ENCODE data around the gene CCR7. TPM values are rescaled to one million over a fixed set of nuclear protein-coding genes. Genes with fewer than 3 reads are reported as not detected.

CCR7 gene
- total and polyA plus RNA-seq, 2 of the 13 experiments (the other 11 are each of a cell fraction or from before 2014, with no cell fraction given): 0.04 to 0.53 TPM

- TF ChIP-seq, protein P1, sequence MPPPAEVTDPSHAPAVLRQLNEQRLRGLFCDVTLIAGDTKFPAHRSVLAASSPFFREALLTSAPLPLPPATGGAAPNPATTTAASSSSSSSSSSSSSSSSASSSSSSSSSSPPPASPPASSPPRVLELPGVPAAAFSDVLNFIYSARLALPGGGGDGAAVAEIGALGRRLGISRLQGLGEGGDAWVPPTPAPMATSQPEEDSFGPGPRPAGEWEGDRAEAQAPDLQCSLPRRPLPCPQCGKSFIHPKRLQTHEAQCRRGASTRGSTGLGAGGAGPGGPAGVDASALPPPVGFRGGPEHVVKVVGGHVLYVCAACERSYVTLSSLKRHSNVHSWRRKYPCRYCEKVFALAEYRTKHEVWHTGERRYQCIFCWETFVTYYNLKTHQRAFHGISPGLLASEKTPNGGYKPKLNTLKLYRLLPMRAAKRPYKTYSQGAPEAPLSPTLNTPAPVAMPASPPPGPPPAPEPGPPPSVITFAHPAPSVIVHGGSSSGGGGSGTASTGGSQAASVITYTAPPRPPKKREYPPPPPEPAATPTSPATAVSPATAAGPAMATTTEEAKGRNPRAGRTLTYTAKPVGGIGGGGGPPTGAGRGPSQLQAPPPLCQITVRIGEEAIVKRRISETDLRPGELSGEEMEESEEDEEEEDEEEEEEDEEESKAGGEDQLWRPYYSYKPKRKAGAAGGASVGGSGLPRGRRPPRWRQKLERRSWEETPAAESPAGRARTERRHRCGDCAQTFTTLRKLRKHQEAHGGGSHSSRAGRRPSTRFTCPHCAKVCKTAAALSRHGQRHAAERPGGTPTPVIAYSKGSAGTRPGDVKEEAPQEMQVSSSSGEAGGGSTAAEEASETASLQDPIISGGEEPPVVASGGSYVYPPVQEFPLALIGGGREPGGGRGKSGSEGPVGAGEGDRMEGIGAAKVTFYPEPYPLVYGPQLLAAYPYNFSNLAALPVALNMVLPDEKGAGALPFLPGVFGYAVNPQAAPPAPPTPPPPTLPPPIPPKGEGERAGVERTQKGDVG (CRISPR knock-in tag; IDR thresholded peaks at IDR 0.05; ENCODE audit: borderline replicate concordance): 0 out of 2 replicates have a peak, but pooled peaks have one; percentile 8
- TF ChIP-seq ZNF451 (CRISPR knock-in tag; IDR thresholded peaks at IDR 0.05): 0 out of 2 replicates have a peak, but pooled peaks have one; percentile 19
- TF ChIP-seq ZNF207 (IDR thresholded peaks at IDR 0.05; ENCODE audit: borderline replicate concordance): no peak
- peak; percentile 74; the same call in 1 of the 2 replicates for TF ChIP-seq BORCS8-MEF2B (CRISPR knock-in tag; IDR thresholded peaks at IDR 0.05)
- no peak for TF ChIP-seq ZNF644 (CRISPR knock-in tag; IDR thresholded peaks at IDR 0.05; ENCODE audit: low read depth)
- 0 out of 2 replicates have a peak, but pooled peaks have one; percentile 18 for TF ChIP-seq ZNF510 (CRISPR knock-in tag; IDR thresholded peaks at IDR 0.05; ENCODE audit: low read depth)
- no peak for TF ChIP-seq MBD4 (IDR thresholded peaks at IDR 0.05; ENCODE audit: borderline replicate concordance, low read length)
- TF ChIP-seq, protein P2, sequence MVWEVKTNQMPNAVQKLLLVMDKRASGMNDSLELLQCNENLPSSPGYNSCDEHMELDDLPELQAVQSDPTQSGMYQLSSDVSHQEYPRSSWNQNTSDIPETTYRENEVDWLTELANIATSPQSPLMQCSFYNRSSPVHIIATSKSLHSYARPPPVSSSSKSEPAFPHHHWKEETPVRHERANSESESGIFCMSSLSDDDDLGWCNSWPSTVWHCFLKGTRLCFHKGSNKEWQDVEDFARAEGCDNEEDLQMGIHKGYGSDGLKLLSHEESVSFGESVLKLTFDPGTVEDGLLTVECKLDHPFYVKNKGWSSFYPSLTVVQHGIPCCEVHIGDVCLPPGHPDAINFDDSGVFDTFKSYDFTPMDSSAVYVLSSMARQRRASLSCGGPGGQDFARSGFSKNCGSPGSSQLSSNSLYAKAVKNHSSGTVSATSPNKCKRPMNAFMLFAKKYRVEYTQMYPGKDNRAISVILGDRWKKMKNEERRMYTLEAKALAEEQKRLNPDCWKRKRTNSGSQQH (CRISPR knock-in tag; IDR thresholded peaks at IDR 0.05; ENCODE audit: low read depth): no peak
- 0 out of 2 replicates have a peak, but pooled peaks have one; percentile 54 for TF ChIP-seq ARNT2 (CRISPR knock-in tag; IDR thresholded peaks at IDR 0.05; ENCODE audit: low read depth)
- TF ChIP-seq ZFYVE20 (CRISPR knock-in tag; IDR thresholded peaks at IDR 0.05; ENCODE audit: borderline replicate concordance, low read depth): 0 out of 2 replicates have a peak, but pooled peaks have one; percentile 64
- no peak for TF ChIP-seq ATF1 (CRISPR knock-in tag; IDR thresholded peaks at IDR 0.05)
- 0 out of 2 replicates have a peak, but pooled peaks have one; percentile 39 for TF ChIP-seq ZNF83 (CRISPR knock-in tag; IDR thresholded peaks at IDR 0.05; ENCODE audit: borderline replicate concordance)
- TF ChIP-seq, protein P3, sequence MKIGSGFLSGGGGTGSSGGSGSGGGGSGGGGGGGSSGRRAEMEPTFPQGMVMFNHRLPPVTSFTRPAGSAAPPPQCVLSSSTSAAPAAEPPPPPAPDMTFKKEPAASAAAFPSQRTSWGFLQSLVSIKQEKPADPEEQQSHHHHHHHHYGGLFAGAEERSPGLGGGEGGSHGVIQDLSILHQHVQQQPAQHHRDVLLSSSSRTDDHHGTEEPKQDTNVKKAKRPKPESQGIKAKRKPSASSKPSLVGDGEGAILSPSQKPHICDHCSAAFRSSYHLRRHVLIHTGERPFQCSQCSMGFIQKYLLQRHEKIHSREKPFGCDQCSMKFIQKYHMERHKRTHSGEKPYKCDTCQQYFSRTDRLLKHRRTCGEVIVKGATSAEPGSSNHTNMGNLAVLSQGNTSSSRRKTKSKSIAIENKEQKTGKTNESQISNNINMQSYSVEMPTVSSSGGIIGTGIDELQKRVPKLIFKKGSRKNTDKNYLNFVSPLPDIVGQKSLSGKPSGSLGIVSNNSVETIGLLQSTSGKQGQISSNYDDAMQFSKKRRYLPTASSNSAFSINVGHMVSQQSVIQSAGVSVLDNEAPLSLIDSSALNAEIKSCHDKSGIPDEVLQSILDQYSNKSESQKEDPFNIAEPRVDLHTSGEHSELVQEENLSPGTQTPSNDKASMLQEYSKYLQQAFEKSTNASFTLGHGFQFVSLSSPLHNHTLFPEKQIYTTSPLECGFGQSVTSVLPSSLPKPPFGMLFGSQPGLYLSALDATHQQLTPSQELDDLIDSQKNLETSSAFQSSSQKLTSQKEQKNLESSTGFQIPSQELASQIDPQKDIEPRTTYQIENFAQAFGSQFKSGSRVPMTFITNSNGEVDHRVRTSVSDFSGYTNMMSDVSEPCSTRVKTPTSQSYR (CRISPR knock-in tag; IDR thresholded peaks at IDR 0.05; ENCODE audit: borderline replicate concordance): no peak
- no peak for TF ChIP-seq NFYB (CRISPR knock-in tag; IDR thresholded peaks at IDR 0.05)
- TF ChIP-seq ZFP37 (CRISPR knock-in tag; IDR thresholded peaks at IDR 0.05; ENCODE audit: borderline replicate concordance): no peak
- TF ChIP-seq ZNF572 (CRISPR knock-in tag; IDR thresholded peaks at IDR 0.05): peak; percentile 93
- TF ChIP-seq ZNF891 (CRISPR knock-in tag; IDR thresholded peaks at IDR 0.05): peak; percentile 63; the same call in 1 of the 2 replicates
- TF ChIP-seq, protein P4, sequence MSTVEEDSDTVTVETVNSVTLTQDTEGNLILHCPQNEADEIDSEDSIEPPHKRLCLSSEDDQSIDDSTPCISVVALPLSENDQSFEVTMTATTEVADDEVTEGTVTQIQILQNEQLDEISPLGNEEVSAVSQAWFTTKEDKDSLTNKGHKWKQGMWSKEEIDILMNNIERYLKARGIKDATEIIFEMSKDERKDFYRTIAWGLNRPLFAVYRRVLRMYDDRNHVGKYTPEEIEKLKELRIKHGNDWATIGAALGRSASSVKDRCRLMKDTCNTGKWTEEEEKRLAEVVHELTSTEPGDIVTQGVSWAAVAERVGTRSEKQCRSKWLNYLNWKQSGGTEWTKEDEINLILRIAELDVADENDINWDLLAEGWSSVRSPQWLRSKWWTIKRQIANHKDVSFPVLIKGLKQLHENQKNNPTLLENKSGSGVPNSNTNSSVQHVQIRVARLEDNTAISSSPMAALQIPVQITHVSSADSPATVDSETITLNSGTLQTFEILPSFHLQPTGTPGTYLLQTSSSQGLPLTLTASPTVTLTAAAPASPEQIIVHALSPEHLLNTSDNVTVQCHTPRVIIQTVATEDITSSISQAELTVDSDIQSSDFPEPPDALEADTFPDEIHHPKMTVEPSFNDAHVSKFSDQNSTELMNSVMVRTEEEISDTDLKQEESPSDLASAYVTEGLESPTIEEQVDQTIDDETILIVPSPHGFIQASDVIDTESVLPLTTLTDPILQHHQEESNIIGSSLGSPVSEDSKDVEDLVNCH (CRISPR knock-in tag; IDR thresholded peaks at IDR 0.05): 0 out of 2 replicates have a peak, but pooled peaks have one; percentile 47
- TF ChIP-seq ZNF230 (CRISPR knock-in tag; IDR thresholded peaks at IDR 0.05): 0 out of 2 replicates have a peak, but pooled peaks have one; percentile 15
- peak; percentile 33; the same call in 1 of the 2 replicates for TF ChIP-seq ZNF34 (CRISPR knock-in tag; IDR thresholded peaks at IDR 0.05; ENCODE audit: borderline replicate concordance)
Measured at GRCh38 chr17:40548491-40548981, 16.7 kb downstream of the CCR7 start (continued).
